Ovary (tissue), 9 donors: ENCODE measurements around the gene GPR132. TPM values are rescaled to one million over a fixed set of nuclear protein-coding genes. Genes with fewer than 3 reads are reported as not detected.

Experiments used
- DNase-seq, 5 donors: peaks; one replicate each; pipeline ENCODE4 v3.0.0-alpha.2; 2019 to 2020
- H3K27ac ChIP-seq, 2 donors: fragments of 200-600 bp; one replicate each; pipeline versions ENCODE4 v1.5.1 to v1.8.0; 2019 to 2022
- H3K27me3 ChIP-seq: fragments of 200-600 bp; one replicate; pipeline ENCODE4 v1.8.0; 2022
- H3K36me3 ChIP-seq: fragments of 200-600 bp; sonication (generic); one replicate; pipeline ENCODE4 v1.5.1; 2019
- H3K4me1 ChIP-seq: one replicate; pipeline ENCODE4 v1.8.1; 2013; ENCODE audit warnings: mild to moderate bottlenecking, moderate library complexity; ENCODE audit not compliant: insufficient read depth
- H3K4me3 ChIP-seq: fragments of 200-600 bp; sonication (generic); one replicate; pipeline ENCODE4 v1.5.1; 2017
- H3K9me3 ChIP-seq, 2 donors: fragments of 200-600 bp in 1 of 2; sonication (generic) in 1 of 2; one replicate each; pipeline versions ENCODE4 v1.5.1 to v1.8.1; 2013 to 2019; ENCODE audit warnings: mild to moderate bottlenecking in 1 of 2, moderate library complexity in 1 of 2
- EP300 ChIP-seq: sonication (generic); formaldehyde crosslinking; IDR thresholded peaks from one replicate; pipeline ENCODE4 v1.6.1; 2017; ENCODE audit warnings: antibody characterized with exemption
- POLR2A ChIP-seq: fragments of 450-650 bp; IDR thresholded peaks from one replicate; pipeline ENCODE4 v1.6.1; 2017; ENCODE audit warnings: antibody characterized with exemption, mild to moderate bottlenecking, moderate library complexity
- WGBS, 3 donors: extraction: QIAGEN DNeasy Blood & Tissue Kit in 1 of 3; methylation state at CpG; one replicate each; pipeline versions ENCODE4 v1.1.5 to v1.1.7; 2013 to 2017; 5-methylcytosine and 5-hydroxymethylcytosine counted together
- intact Hi-C, 4 donors: fragments of 100-400 bp; cut with DNase I; formaldehyde crosslinking; loops; one replicate each; pipeline versions ENCODE4 v1.11.0 to v1.15.1; 2022 to 2023
- polyA plus RNA-seq, 2 donors: library from polyadenylated mRNA; stranded (reverse); fragments of 200-250 nt in 1 of 2; fragments of 350-450 nt in 1 of 2; fragmentation: Illumina TruSeq in 1 of 2; extraction: RNeasy Lipid Tissue Mini Kit (QIAGEN cat#74804) in 1 of 2; gene quantifications; one replicate each; pipeline ENCODE4 v1.2.3, GENCODE V29; 2013 to 2014
- total RNA-seq, 7 donors: library from RNA; depleted of rRNA in 2 of 7; stranded (reverse); fragments of >200 nt in 2 of 7; fragmentation: NEBNext Ultra II Directional in 3 of 7; extraction: Animal tissue kit (Norgen Biotek cat#: 25700) in 3 of 7; gene quantifications; one replicate each; pipeline versions ENCODE4 v1.1.0 to v1.2.4, GENCODE V29; 2016 to 2023
- TF ChIP-seq, protein P1 (sequence below), 3 donors: fragments of 450-650 bp in 2 of 3; fragments of 200-600 bp in 1 of 3; IDR thresholded peaks; one replicate each; pipeline versions ENCODE4 v1.5.1 to v1.8.0; 2016 to 2022; ENCODE audit warnings: antibody characterized with exemption in 3 of 3, mild to moderate bottlenecking in 1 of 3
- donor health status: DM: no; HTN: no; CAD: no; lungs with moderate emphysema.
- donor health status: DM: no; HTN: no; CAD: no.
- donor health status: Bipolar disorder and iron deficiency.
- donor health status: DM: yes; HTN: yes; CAD: no.
- donor health status: DM: no; HTN: no; CAD: no.
- donor health status: DM: yes; HTN: yes; CAD: no.

GPR132 gene
- total and polyA plus RNA-seq, 9 donors = 0.27 to 2.0 (median 0.73) TPM

GRCh38 chr14:105093038-105093430, 27.8 kb upstream of the GPR132 start:
- peak overlapping the region; percentile 85 to 88 for H3K27ac ChIP-seq
- H3K36me3 ChIP-seq = no peaks in the 10 kb centered on the region
- intact Hi-C loops = loop anchor here in 1 of 4 donors (10.0 kb wide), 2 partner anchors 172 to 402 kb away; partner anchors contain the start of gene TEDC1
- H3K4me1 ChIP-seq = peaks cover 12% of the 10 kb centered on the region
- peak overlapping the region; percentile 80 for H3K4me3 ChIP-seq
- TF ChIP-seq, protein P1, sequence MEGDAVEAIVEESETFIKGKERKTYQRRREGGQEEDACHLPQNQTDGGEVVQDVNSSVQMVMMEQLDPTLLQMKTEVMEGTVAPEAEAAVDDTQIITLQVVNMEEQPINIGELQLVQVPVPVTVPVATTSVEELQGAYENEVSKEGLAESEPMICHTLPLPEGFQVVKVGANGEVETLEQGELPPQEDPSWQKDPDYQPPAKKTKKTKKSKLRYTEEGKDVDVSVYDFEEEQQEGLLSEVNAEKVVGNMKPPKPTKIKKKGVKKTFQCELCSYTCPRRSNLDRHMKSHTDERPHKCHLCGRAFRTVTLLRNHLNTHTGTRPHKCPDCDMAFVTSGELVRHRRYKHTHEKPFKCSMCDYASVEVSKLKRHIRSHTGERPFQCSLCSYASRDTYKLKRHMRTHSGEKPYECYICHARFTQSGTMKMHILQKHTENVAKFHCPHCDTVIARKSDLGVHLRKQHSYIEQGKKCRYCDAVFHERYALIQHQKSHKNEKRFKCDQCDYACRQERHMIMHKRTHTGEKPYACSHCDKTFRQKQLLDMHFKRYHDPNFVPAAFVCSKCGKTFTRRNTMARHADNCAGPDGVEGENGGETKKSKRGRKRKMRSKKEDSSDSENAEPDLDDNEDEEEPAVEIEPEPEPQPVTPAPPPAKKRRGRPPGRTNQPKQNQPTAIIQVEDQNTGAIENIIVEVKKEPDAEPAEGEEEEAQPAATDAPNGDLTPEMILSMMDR (IDR thresholded peaks at IDR 0.05) = no peak
- peak; percentile 21 for TF ChIP-seq POLR2A
- no peaks in the 10 kb centered on the region for H3K27me3 ChIP-seq
- no peaks in the 10 kb centered on the region for H3K9me3 ChIP-seq
- 2 to 4% (median 2%) methylated on average over 33 to 46 of the region's 46 CpGs for WGBS, 3 donors
- DNase-seq = peak; percentile 72 to 86 (median 76)

DNA sequence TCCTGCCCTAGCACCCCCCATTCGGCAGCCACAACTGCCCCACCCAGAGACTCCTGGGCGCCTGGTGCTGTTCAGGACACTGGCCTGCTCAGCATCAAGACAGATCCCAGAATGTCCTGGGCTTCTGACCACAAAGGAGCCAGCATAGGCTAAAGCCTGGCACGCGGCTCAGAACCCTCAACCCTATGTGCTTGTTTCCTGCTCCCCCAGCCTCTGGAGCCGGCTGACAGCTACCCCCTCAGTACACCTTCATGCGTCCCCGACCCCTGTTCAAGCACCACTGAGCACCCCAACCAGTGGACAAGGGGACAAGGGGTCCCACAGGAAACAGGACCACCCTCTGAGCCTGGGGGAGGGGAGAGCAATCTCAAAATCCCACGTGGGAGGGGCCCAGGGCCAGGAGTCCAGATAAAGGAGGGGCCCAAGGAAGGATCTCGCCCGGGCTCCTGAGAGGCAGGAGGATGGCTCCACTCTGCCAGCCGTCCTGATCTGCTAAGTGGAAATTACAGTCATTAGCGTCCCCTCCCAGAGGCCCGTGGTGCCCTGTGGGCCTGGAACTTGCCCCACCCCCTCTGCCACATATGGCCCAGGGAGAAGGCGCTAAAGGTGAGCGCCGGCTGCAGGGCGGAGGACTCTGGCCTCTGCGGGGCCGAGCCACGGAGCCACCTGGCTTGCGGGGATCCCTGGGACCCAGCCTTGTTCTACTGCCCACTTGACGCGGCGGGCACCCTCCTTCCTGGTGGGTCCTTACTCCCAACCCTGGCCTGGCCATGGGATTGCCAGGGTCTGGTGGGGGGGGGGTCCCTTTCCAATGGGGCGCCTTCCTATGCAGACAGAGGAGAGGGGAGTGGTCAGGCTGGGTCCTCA, 27.2 kb upstream of the GPR132 start:
- Histone ChIP-seq H3K4me3 (peak overlapping the region; percentile 80), H3K27me3 (no peaks in the 10 kb centered on the region), H3K4me1 (peaks cover 12% of the 10 kb centered on the region), H3K9me3 (no peaks in the 10 kb centered on the region), H3K27ac (peak overlapping the region; percentile 85 to 88), H3K36me3 (no peaks in the 10 kb centered on the region)
- intact Hi-C loops = loop anchor here in 1 of 4 donors (10.0 kb wide), 2 partner anchors 172 to 402 kb away; partner anchors contain the start of gene TEDC1
- 41 to 54% (median 44%) methylated on average over 18 to 25 of the region's 25 CpGs for WGBS, 3 donors
- DNase-seq = peak in 3 of 5 donors; percentile 35 to 59 (median 49)
- TF ChIP-seq EP300 (no peak), POLR2A (no peak)
- TF ChIP-seq, protein P1 (IDR thresholded peaks at IDR 0.05) = no peak

DNA sequence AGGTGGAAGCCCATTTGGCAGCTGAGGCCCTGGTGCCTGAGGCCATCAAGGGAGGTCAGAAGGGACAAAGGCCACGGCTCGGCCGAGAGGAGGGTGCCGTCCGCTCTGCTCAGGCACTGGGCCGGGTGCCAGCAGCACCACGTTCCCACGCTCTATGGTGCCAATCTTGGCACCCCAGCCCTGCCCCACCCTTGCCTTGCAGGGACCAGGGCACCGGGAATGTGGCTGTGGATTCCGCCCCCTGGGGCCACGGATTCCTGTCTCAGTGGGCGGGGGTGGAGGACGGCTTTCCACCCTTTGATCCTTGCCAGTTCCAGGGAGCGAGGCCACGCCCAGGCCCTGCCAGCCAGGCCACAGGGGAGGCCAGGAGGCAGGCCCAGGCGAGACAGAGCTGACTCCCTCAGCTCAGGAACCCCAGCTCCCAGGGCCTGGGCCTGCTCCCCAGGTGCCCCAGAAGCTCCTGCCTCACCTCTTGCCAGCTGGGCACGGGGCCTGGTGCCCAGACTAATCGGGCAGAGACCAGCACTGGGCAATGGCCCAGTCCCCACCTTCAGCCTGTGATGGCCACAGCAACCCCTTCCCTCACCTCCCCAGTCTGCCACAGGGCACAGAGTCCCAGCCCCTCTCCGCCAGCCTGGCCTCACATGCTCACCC, 26.4 kb upstream of the GPR132 start:
- Histone ChIP-seq H3K27me3 (no peaks in the 10 kb centered on the region), H3K27ac (peak overlapping the region; percentile 85 to 88), H3K4me3 (no peak overlapping the region), H3K4me1 (peaks cover 14% of the 10 kb centered on the region), H3K9me3 (no peaks in the 10 kb centered on the region), H3K36me3 (no peaks in the 10 kb centered on the region)
- TF ChIP-seq, protein P1 (IDR thresholded peaks at IDR 0.05) = no peak
- TF ChIP-seq EP300 = no peak
- no peak for TF ChIP-seq POLR2A
- peak; percentile 38 to 65 (median 52) for DNase-seq
- intact Hi-C loops = loop anchor here in 1 of 4 donors (10.0 kb wide), 2 partner anchors 173 to 403 kb away; partner anchors contain the start of gene TEDC1
- 63 to 73% (median 69%) methylated on average over 10 to 19 of the region's 19 CpGs for WGBS, 3 donors

DNA sequence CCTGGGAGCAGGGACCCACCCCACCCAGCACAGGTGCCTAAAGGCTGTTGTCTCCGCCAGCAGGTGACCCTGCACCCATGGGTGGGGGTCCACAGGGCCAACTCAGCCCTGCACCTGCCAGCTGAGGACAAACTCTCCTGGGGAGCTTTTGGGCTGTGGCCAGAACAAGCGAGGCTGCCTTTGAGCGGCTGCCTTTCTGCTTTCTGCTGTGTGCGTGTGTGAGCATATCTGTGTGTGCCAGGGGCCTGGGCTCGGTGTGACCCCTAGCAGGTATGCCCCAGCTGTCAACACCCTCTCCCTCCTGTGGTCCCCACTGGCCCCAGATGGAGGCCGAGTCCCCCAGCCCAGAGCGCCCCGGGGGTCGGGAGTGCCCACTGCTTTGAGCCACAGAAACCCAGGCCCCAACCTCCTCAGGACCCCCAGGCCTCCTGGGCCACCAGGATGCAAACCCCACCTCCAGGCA, 25.9 kb upstream of the GPR132 start:
- H3K4me1 ChIP-seq = peaks cover 15% of the 10 kb centered on the region
- H3K27ac ChIP-seq = no peak overlapping the region
- no peaks in the 10 kb centered on the region for H3K36me3 ChIP-seq
- no peak overlapping the region for H3K4me3 ChIP-seq
- no peaks in the 10 kb centered on the region for H3K27me3 ChIP-seq
- no peaks in the 10 kb centered on the region for H3K9me3 ChIP-seq
- whole genome bisulfite sequencing, 3 donors = 83 to 90% (median 84%) methylated on average over 9 of the region's 9 CpGs
- intact Hi-C loops = loop anchor here in 1 of 4 donors (10.0 kb wide), 2 partner anchors 174 to 404 kb away; partner anchors contain the start of gene TEDC1
- peak in 2 of 5 donors; percentile 44 to 53 for DNase-seq
- TF ChIP-seq EP300 = no peak
- TF ChIP-seq POLR2A = no peak
- TF ChIP-seq, protein P1 (IDR thresholded peaks at IDR 0.05) = no peak
